BE2C (cell line): Measurements from ENCODE around the gene UQCR10.

Experiments used
- DNase-seq: peaks from one replicate; pipeline ENCODE4 v3.0.0-alpha.2; 2020
- H3K27me3 ChIP-seq: fragments of 250-450 bp; sonication (Bioruptor Pico); 2 replicates; pipeline ENCODE4 v1.5.1; 2020; ENCODE audit warnings: mild to moderate bottlenecking
- H3K36me3 ChIP-seq: fragments of 250-450 bp; sonication (Bioruptor Pico); 2 replicates; pipeline ENCODE4 v1.5.1; 2020; ENCODE audit warnings: mild to moderate bottlenecking
- H3K4me1 ChIP-seq: fragments of 250-450 bp; sonication (Bioruptor Pico); 2 replicates; pipeline ENCODE4 v1.5.1; 2020
- H3K4me3 ChIP-seq: 2 replicates; pipeline ENCODE4 v1.5.1; 2011; ENCODE audit warnings: low read depth, low read length
- H3K9me3 ChIP-seq: fragments of 250-450 bp; sonication (Bioruptor Pico); 2 replicates; pipeline ENCODE4 v1.5.1; 2020
- CTCF ChIP-seq: IDR thresholded peaks from 2 replicates; pipeline ENCODE4 v1.5.1; 2012; ENCODE audit warnings: mild to moderate bottlenecking, low read depth, low read length

Gene UQCR10

GRCh38 chr22:29727131-29727523, 40.0 kb upstream of the UQCR10 start:
- peak; percentile 81 for DNase-seq
- Histone ChIP-seq H3K9me3 (no peaks in the 10 kb centered on the region), H3K4me1 (peaks cover 5% of the 10 kb centered on the region), H3K4me3 (no peak overlapping the region), H3K27me3 (no peaks in the 10 kb centered on the region), H3K36me3 (no peaks in the 10 kb centered on the region)
- TF ChIP-seq CTCF = peak; percentile 55

GRCh38 chr22:29729161-29729560, 38.0 kb upstream of the UQCR10 start:
- no peak for DNase-seq
- no peaks in the 10 kb centered on the region for H3K36me3 ChIP-seq
- H3K9me3 ChIP-seq = no peaks in the 10 kb centered on the region
- H3K27me3 ChIP-seq = no peaks in the 10 kb centered on the region
- H3K4me1 ChIP-seq = peaks cover 14% of the 10 kb centered on the region
- no peak overlapping the region for H3K4me3 ChIP-seq
- TF ChIP-seq CTCF = no peak

- Histone ChIP-seq H3K9me3 (no peaks in the 10 kb centered on the region), H3K4me1 (peaks cover 19% of the 10 kb centered on the region), H3K36me3 (no peaks in the 10 kb centered on the region), H3K4me3 (no peak overlapping the region), H3K27me3 (no peaks in the 10 kb centered on the region)
- DNase-seq = no peak
- no peak for TF ChIP-seq CTCF
These were observed 35.9 kb upstream of the UQCR10 start for GRCh38 chr22:29731058-29731850.

GRCh38 chr22:29732883-29733282, 34.3 kb upstream of the UQCR10 start:
- no peak for TF ChIP-seq CTCF
- Histone ChIP-seq H3K4me3 (no peak overlapping the region), H3K4me1 (peaks cover 19% of the 10 kb centered on the region), H3K27me3 (no peaks in the 10 kb centered on the region), H3K9me3 (no peaks in the 10 kb centered on the region), H3K36me3 (no peaks in the 10 kb centered on the region)
- no peak for DNase-seq

GRCh38 chr22:29733362-29734201, 33.6 kb upstream of the UQCR10 start:
- peak overlapping the region; percentile 31 for H3K4me3 ChIP-seq
- no peaks in the 10 kb centered on the region for H3K27me3 ChIP-seq
- H3K36me3 ChIP-seq = no peaks in the 10 kb centered on the region
- no peak for TF ChIP-seq CTCF
- H3K4me1 ChIP-seq = peaks cover 19% of the 10 kb centered on the region
- DNase-seq = peak; percentile 94
- no peaks in the 10 kb centered on the region for H3K9me3 ChIP-seq

GRCh38 chr22:29734406-29734805, 32.8 kb upstream of the UQCR10 start:
- no peak for TF ChIP-seq CTCF
- H3K36me3 ChIP-seq = peaks cover 4% of the 10 kb centered on the region
- no peaks in the 10 kb centered on the region for H3K27me3 ChIP-seq
- no peak for DNase-seq
- H3K4me1 ChIP-seq = peaks cover 19% of the 10 kb centered on the region
- no peaks in the 10 kb centered on the region for H3K9me3 ChIP-seq
- H3K4me3 ChIP-seq = peak overlapping the region; percentile 31
